Left ventricle myocardium superior (tissue), 1 donor: ENCODE data around the gene RPS5. TPM values are rescaled to one million over a fixed set of nuclear protein-coding genes. Genes with fewer than 3 reads are reported as not detected.
"Not testable (repeated sequence)": the region's sequence is repeated elsewhere in the genome, so short reads cannot be mapped to it uniquely, and the experiment has no call there.

Experiments used
- ATAC-seq: fragments of 200-7000 bp; cut with Tn5 transposase; one replicate; pipeline ENCODE4 v1.9.1; 2020; ENCODE audit warnings: mild to moderate bottlenecking, moderate library complexity
- DNase-seq: peaks from one replicate; pipeline ENCODE4 v3.0.0-alpha.2; 2020
- intact Hi-C: fragments of 100-400 bp; cut with micrococcal nuclease; formaldehyde crosslinking; loops from one replicate; pipeline ENCODE4 v1.11.0; 2022
- long read RNA-seq: library from polyadenylated mRNA; unstranded; transcript quantifications from one replicate; pipeline ENCODE4 v2.0.0, GENCODE V29; 2021
- total RNA-seq: library from RNA; stranded (reverse); fragmentation: NEBNext Ultra II Directional; extraction: Animal tissue kit (Norgen Biotek cat#: 25700); gene quantifications from one replicate; pipeline ENCODE4 v1.2.1, GENCODE V29; 2021
- donor health status: DM: no; HTN: yes; CAD: no; lungs with severe emphysema.

RPS5 gene
- 483 TPM for total RNA-seq
- long read RNA-seq, transcript RPS5-201 (6 exons, 740 nt) = major isoform, 296 of 312 reads
- long read RNA-seq, transcript RPS5-202 (5 exons, 1,520 nt) = minor isoform, 6 of 312 reads
- long read RNA-seq, partial matches to known transcripts = 4 of 312 reads
- long read RNA-seq, other reads (novel, unspliced or antisense) = 4 of 312 reads

- intact Hi-C loops = no loop called here
- DNase-seq (peak; percentile 96), ATAC-seq (peak; percentile 95)
Measured at GRCh38 chr19:58386576-58387337, at the start of gene RPS5. Gene RPS5 (plus strand): TSS chr19:58387269. CDS start chr19:58388138, 869 bp downstream.

DNA sequence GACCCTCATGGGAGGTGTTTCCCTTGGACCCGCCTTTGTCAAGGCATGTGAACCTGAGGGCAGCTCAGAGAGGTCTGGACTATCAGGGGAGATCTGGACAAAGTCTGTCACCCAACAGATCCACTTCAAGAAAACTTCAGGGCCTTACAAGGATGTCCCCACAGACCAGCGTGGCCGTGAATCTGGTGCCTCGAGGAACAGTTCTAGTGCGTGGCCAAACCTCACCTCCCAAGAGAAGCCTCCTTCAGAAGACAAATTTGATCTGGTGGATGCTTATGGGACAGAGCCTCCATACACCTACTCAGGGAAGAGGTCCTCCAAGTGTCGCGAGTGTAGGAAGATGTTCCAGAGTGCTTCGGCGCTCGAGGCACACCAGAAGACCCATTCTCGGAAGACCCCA, 48.7 kb upstream of the RPS5 start:
- DNase-seq = no peak
- intact Hi-C loops = no loop called here
- ATAC-seq = no peak

DNA sequence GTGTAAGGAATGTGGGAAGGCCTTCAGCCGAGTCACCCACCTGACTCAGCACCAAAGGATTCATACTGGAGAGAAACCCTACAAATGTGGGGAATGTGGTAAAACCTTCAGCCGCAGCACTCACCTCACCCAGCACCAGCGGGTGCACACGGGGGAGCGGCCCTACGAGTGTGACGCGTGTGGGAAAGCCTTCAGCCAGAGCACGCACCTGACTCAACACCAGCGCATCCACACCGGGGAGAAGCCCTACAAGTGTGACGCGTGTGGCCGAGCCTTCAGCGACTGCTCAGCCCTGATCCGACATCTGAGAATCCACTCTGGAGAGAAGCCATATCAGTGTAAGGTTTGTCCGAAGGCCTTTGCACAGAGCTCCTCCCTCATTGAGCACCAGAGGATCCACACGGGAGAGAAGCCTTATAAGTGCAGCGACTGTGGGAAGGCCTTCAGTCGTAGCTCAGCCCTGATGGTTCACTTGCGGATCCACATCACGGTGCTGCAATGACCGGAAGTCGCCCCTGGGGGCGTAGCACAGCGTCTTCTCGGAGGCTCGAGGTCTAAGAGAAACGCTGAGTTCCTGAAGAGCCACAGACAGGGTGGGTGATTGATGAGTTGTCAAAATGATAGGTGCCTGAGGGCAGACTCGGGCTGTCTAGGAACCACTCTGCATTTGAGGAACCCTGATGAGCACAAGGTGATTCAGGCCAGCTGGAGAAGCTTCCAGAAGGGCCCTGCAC, 48.1 kb upstream of the RPS5 start:
- no peak for DNase-seq
- ATAC-seq = no peak
- intact Hi-C loops = no loop called here

DNA sequence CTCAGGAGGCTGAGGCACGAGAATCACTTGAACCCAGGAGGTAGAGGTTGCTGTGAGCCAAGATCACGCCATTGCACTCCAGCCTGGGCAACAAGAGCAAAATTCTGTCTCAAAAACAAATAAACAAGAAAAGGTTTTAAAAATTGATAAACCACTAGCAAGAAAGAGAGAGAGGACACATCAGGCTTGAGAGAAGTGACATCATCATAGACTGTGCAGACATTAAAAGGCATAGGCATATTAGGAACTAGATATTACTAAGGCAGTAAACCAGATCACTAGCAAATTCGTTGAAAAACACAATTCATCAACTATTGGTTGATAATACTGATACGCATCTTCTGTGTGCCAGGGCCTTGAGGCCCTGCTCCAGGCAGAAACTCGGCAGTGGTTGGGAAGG, 41.5 kb upstream of the RPS5 start:
- no peak for DNase-seq
- no peak for ATAC-seq
- intact Hi-C loops = no loop called here

DNA sequence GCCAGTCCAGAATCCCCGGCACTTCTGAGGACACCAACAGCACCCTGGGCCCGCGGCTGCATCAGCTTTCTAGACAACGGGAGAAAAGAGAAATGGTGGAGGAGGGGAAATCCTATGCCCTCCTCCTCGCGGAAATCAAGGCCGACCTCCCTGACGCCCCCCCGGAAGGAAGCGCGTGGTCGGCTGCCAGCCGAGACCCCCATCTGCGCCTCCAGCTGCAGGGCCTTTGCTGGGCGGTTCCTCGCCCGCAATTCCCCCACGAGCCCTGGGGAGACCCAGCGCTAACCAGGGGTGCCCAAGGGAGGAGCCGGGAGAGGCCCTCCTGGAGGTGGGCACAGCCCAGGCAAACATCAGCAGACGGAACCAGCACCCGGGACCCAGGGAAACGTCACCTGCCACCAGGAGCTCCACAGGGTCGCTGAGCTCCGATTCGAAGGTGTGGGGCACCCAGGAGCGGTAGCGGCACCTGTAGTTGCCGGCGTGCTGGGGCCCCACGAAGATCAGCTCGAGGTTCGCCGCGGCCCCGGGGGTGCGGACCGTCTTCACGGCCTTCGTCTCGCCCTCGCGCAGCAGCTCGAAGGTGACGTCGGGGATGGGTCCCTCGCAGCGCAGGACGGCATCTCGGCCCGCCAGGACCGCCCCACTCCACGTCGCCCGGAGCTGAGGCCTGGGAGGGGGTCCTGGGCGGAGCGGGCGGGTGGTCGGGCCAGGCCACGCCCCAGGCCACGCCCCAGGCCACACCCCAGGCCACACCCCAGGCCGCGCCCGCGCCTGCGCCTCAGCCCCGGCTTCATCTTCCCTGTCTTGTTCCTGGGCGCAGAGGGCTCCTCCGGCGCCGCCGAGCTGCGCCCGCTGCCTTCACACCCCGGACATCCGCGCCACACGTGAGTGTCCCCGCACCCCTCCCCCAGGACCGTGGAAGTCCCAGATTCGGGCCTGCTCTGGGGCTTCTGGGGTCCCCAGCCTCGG, 39.8 kb upstream of the RPS5 start:
- peak; percentile 96 for ATAC-seq

GRCh38 chr19:58348080-58348479, 39.0 kb upstream of the RPS5 start:
- intact Hi-C loops, DNase-seq, ATAC-seq: not testable (repeated sequence)

More for the DNA sequence above, 39.8 kb upstream of the RPS5 start:
- DNase-seq = peak; percentile 81
- intact Hi-C loops = no loop called here

GRCh38 chr19:58349590-58349989, 37.5 kb upstream of the RPS5 start:
- ATAC-seq = no peak
- DNase-seq = no peak
- intact Hi-C loops = no loop called here

- intact Hi-C loops = no loop called here
- DNase-seq (peak; percentile 39), ATAC-seq (peak; percentile 24)
Measured at GRCh38 chr19:58350001-58350861, 36.8 kb upstream of the RPS5 start.

DNA sequence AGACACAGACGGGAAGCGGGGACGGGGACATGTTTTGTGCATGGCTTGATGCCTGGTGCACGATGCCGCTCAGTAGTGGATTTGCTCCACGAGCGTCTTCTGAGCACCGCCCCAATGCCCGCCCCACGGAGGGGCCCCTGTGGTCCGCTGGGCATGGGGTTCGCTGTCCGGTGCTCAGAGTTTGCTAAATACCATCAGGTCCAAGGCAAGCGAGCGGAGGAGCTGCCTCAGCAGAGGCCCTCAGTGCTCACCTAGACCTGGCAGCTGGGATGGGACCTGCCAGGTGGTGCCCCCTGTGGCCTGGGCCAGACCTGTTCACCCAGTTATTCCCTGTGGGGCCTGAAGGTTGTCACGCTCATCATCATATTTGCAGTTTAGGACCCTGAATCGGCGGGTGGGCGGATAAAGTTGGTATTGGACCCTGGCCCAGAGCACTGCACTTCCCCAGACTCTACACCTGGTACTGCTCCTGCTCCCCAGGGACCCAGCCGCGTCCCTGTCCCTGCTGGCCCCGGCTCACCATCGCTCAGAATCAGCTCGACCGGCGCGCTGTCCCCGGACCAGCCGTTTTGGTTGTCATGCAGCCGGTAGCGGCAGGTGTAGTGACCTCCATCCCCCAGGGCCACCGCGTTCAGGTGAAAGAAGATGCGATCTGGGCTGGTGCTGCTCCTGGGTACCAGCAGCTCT, 36.1 kb upstream of the RPS5 start:
- intact Hi-C loops = no loop called here
- ATAC-seq = no peak
- no peak for DNase-seq

DNA sequence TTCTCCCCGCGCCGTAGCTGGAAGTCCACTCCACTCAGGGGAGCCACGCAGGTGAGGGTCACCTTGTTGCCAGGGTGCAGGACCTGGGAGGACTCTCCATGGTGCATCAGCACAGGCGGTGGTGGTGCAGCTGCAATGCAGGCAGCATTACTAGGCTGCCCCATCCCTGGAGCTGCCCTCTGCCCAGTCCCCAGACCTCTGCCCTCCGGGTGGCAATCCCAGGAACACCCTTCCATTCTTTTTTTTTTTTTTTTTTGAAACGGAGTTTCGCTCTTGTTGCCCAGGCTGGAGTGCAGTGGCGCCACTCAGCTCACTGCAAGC, 35.6 kb upstream of the RPS5 start:
- DNase-seq (no peak), ATAC-seq (no peak)
- intact Hi-C loops = no loop called here

DNA sequence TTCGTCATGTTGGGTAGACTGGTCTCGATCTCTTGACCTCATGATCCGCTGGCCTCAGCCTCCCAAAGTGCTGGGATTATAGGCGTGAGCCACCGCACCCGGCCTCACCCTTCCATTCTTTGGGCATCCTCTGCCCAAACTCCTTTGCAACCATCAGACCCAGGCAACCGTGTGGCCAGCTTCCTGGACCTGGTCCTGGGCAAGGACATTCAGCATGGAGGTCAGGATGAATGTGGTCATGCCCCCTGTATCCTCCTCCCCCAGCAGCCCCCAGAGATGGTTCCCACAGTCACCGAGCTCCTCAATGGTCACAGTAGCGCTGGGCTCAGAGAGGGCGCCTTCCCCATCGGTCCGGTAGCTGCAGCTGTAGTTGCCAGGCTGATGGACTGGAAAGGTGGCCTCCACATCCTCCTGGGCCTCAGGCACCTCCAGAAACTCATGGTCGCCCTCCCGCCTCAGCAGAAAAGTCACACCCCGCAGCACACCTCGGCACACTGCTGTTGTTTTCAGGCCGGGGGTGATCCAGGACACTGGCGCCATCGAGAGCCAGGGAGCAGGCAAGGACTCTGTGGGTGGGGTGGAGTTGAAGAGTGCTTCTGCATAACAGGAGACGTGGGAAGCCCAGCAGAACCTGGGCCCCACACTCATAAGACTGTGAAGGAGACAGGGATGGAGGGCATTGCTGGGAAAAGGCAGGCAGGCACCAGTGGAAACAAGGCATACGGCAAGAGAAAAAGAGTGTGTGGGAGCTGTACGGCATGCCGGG, 34.9 kb upstream of the RPS5 start:
- no peak for ATAC-seq
- DNase-seq = no peak
- intact Hi-C loops = no loop called here

DNA sequence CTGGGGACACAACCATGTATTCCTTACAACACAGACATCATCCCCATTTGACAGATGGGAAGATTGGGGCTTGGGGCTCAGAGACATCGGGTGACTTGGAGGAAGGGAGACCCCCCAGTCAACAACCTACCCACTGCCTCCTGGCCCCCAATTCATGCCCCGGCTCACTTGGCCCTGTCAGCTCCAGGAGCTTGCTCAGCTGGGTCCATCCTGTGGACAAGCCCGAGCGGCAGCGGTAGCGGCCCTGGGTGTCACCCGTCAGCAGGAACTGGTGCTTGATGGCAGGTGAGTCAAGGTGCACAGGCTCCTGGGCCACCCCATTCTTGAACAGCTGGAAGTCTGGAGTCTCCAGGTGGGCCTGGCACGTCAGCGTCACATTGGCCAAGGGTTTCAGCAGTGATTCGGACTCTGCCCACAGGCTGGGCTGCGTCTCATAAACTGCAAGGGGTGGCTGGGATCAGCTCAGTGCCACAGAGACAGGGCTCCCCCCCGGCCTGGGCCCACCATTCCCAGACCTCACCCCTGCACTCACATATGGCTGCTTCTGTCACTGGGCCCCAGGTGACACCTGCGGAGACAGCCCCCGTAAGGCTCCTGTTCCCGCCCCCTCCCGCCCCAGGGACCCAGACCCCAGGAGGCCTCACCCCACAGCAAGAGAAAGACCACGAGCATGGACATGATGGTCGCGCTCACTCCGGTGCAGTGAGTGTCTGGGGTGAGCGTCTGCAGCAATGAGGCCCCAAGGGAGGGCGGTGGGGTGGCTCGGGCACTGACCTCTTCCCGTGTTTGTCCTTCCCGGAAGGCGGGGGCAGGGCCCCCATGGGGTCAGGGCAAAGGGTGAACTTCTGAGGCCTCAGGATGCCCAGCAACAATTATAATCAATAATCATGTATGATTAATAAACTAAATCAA, 34.1 kb upstream of the RPS5 start, which contains the start of gene A1BG:
A1BG (minus strand) TSS at position 733 of the 912 bp plus-strand sequence; CDS start at position 678, 55 bp downstream.
- ATAC-seq (no peak), DNase-seq (no peak)
- intact Hi-C loops = no loop called here

GRCh38 chr19:58353717-58354477, 33.2 kb upstream of the RPS5 start:
- ATAC-seq (no peak), DNase-seq (no peak)
- intact Hi-C loops = no loop called here

GRCh38 chr19:58354478-58355030, 32.5 kb upstream of the RPS5 start:
- intact Hi-C loops = no loop called here
- ATAC-seq = no peak
- DNase-seq = no peak

GRCh38 chr19:58355215-58355796, 31.8 kb upstream of the RPS5 start:
- intact Hi-C loops = no loop called here
- ATAC-seq = no peak
- no peak for DNase-seq
